ENCODE results near the gene CD4.

The CD4 gene

GRCh38 chr12:6750506-6750905, 38.8 kb upstream of the CD4 start:
- no peak for TF ChIP-seq CTCF (IDR thresholded peaks at IDR 0.05; ENCODE audit: low read depth, low read length)
- H3K4me3 ChIP-seq (ENCODE audit: low read depth, low read length), result no peak overlapping the region
- DNase-seq (ENCODE audit: low read depth, low spot score), result no peak
- in situ Hi-C loops (cut with HindIII; ENCODE audit: low sequenced_read_pairs), result no loop called here

- no peak for DNase-seq (ENCODE audit: low read depth, low spot score)
- H3K4me3 ChIP-seq (ENCODE audit: low read depth, low read length), result peak overlapping the region; percentile 88
- no peak for TF ChIP-seq CTCF (IDR thresholded peaks at IDR 0.05; ENCODE audit: low read depth, low read length)
- in situ Hi-C loops (cut with HindIII; ENCODE audit: low sequenced_read_pairs), result no loop called here
These were observed 37.6 kb upstream of the CD4 start for GRCh38 chr12:6751767-6752166.

- in situ Hi-C loops (cut with HindIII; ENCODE audit: low sequenced_read_pairs), result no loop called here
- TF ChIP-seq CTCF (IDR thresholded peaks at IDR 0.05; ENCODE audit: low read depth, low read length), result peak; percentile 61
- DNase-seq (ENCODE audit: low read depth, low spot score), result peak; percentile 52
- peak overlapping the region; percentile 88 for H3K4me3 ChIP-seq (ENCODE audit: low read depth, low read length)
These were observed 37.0 kb upstream of the CD4 start for GRCh38 chr12:6752167-6752920.

- in situ Hi-C loops (cut with HindIII; ENCODE audit: low sequenced_read_pairs), result no loop called here
These were observed 36.2 kb upstream of the CD4 start, which contains the start of gene MLF2 for GRCh38 chr12:6752921-6753771. MLF2 (minus strand) TSS chr12:6753141; CDS start chr12:6752334, 807 bp downstream.

GRCh38 chr12:6753772-6754356, 35.5 kb upstream of the CD4 start:
- H3K4me3 ChIP-seq (ENCODE audit: low read depth, low read length), result no peak overlapping the region
- DNase-seq (ENCODE audit: low read depth, low spot score), result no peak
- in situ Hi-C loops (cut with HindIII; ENCODE audit: low sequenced_read_pairs), result no loop called here
- TF ChIP-seq CTCF (IDR thresholded peaks at IDR 0.05; ENCODE audit: low read depth, low read length), result no peak

More at GRCh38 chr12:6752921-6753771, 36.2 kb upstream of the CD4 start, which contains the start of gene MLF2:
- H3K4me3 ChIP-seq (ENCODE audit: low read depth, low read length), result peak within 1 kb of the TSS; percentile 88
- peak; percentile 100 for DNase-seq (ENCODE audit: low read depth, low spot score)
- peak; percentile 98 for TF ChIP-seq CTCF (IDR thresholded peaks at IDR 0.05; ENCODE audit: low read depth, low read length)

GRCh38 chr12:6754411-6754810, 34.9 kb upstream of the CD4 start:
- DNase-seq (ENCODE audit: low read depth, low spot score), result no peak
- in situ Hi-C loops (cut with HindIII; ENCODE audit: low sequenced_read_pairs), result no loop called here
- no peak for TF ChIP-seq CTCF (IDR thresholded peaks at IDR 0.05; ENCODE audit: low read depth, low read length)
- no peak overlapping the region for H3K4me3 ChIP-seq (ENCODE audit: low read depth, low read length)
